Left renal cortex interstitium (tissue), 4 donors: Measurements from ENCODE around the gene FLT1. TPM values are rescaled to one million over a fixed set of nuclear protein-coding genes. Genes with fewer than 3 reads are reported as not detected.

Experiments
- DNase-seq, 4 donors: peaks; one replicate each; pipeline ENCODE4 v3.0.0-alpha.2; 2013; ENCODE audit warnings: low read depth in 4 of 4, low spot score in 2 of 4, missing footprints in 1 of 4
- polyA plus RNA-seq, 4 donors: library from polyadenylated mRNA; unstranded; fragments of 120-200 nt; gene quantifications; one replicate each; pipeline ENCODE4 v1.2.1, GENCODE V29; 2013; ENCODE audit not compliant: insufficient read length in 4 of 4

The FLT1 gene
- polyA plus RNA-seq, 4 donors: 30.4 to 51.8 (median 41.1) TPM

DNA sequence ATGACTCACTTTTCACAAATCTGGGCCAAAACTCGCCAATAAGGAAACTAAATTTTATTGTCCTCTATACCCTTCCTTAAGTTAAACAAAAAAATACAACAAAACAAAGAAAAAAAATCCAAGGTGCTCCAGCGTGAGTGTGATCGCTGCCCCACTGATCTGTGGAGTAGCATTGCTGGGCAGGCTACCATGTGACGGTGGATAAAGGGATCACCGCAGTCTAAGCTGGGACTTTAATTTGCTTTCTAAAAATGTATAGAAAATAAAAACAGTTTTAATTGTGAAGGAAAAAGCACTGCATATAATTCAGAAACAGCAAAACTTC is 92.9 kb downstream of the FLT1 start:
- DNase-seq: no peak

- DNase-seq: no peak
Measured at GRCh38 chr13:28401303-28402056, 93.4 kb downstream of the FLT1 start.

- no peak for DNase-seq
Measured at GRCh38 chr13:28396053-28396452, 98.9 kb downstream of the FLT1 start.

- no peak for DNase-seq
Measured at GRCh38 chr13:28394422-28394821, 100.5 kb downstream of the FLT1 start.

GRCh38 chr13:28392896-28393505 is 101.9 kb downstream of the FLT1 start:
- DNase-seq: no peak

GRCh38 chr13:28392428-28392827 is 102.5 kb downstream of the FLT1 start:
- DNase-seq: no peak

GRCh38 chr13:28387740-28388501 is 107.0 kb downstream of the FLT1 start:
- no peak for DNase-seq

GRCh38 chr13:28385362-28385761 is 109.6 kb downstream of the FLT1 start:
- no peak for DNase-seq

- DNase-seq: no peak
Measured at GRCh38 chr13:28384789-28385188, 110.1 kb downstream of the FLT1 start.

DNA sequence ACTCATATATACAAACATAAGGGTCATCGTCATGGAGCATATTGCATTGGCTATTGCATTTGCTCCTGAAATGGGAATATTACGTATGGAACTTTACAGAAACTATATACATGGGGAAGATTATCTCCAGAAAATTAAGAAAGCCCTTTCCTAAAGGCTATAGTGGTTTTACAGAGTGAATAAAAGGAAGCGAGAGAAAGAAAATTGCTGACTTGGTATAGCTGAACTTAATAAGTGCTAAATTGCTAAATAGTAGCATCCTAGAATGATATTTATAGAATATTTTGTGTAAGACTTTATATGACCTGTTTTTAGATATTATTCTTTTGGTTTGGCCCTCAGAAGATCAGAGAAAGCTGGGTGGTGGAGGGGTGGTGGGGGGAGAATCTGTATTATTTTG is 114.6 kb downstream of the FLT1 start:
- no peak for DNase-seq

- DNase-seq: no peak
Measured at GRCh38 chr13:28379371-28380083, 115.4 kb downstream of the FLT1 start.

- no peak for DNase-seq
Measured at GRCh38 chr13:28376604-28377003, 118.3 kb downstream of the FLT1 start.

- DNase-seq: no peak
Measured at GRCh38 chr13:28375250-28375930, 119.5 kb downstream of the FLT1 start.

GRCh38 chr13:28373810-28374209 is 121.1 kb downstream of the FLT1 start:
- no peak for DNase-seq

DNA sequence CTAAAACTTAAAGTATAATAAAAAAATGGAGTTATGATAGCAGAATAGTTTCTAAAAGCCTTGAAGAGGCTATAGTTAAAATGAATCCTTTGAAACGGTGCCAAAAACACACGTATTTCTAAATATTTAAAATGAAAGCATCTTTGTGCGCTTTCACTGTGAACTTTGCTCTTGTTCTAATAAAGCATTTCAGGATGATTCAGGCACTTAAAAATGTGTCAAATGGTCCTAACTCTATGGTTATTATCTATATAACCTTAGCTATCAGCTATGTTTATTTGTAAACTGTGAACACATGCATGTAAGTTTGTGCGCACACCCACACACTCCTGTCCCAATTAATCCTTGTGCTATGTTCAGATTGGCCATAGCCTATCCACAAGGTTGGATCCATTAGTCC is 124.5 kb downstream of the FLT1 start:
- no peak for DNase-seq

DNA sequence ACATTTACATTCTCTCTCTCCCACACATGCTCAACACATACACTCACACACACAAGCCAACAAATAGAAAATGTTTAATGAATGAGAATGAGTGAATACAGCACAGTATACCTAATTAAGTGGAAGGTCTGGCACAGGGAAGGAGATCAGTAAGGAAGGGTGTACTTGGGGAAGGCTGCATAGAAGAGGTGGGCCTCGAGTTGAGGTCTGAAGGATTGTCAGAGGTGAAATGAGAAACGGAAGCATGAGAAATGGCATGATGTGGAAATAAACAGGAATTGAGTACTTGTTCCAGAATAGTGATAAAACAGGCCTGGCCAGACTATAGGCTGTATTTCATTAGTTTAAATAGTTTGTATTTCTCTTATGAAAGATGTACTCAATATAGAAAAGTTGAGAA is 136.2 kb downstream of the FLT1 start:
- DNase-seq: no peak

GRCh38 chr13:28357911-28358433 is 137.0 kb downstream of the FLT1 start:
- no peak for DNase-seq

GRCh38 chr13:28357247-28357825 is 137.6 kb downstream of the FLT1 start:
- DNase-seq: no peak

- DNase-seq: no peak
Measured at GRCh38 chr13:28356561-28357021, 138.3 kb downstream of the FLT1 start.

DNA sequence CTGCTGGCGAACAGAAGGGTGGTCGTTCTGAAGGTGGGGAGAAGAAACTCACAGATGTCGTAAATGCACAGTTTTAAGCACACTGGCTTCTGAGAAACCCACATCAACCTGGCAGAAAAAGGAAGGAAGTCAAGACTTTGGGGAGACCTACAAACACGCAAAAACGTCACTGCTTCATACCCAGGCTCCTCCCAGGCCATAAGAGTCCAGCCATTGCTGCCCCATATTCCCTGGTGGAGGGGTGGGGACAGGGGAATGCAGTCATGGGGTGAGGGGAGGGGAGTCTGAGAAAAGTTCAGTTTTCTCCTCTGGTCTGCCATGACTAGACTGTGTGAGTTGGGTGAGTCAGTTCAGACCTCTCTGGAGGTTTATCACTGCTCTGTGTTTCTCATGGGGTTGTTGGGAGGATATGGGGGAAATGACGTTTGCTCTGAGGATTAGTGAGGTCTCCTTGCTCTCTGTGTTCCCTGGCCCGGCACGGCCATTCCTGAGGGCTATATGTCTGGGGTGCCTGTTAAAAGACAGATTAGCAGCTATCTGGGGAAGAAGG is 139.0 kb downstream of the FLT1 start:
- DNase-seq: no peak
